Measurements from ENCODE around the gene UBA6. TPM values are rescaled to one million over a fixed set of nuclear protein-coding genes. Genes with fewer than 3 reads are reported as not detected.

Gene UBA6
- total RNA-seq, 1 experiment from 2014 or later = 83.1 TPM

DNA sequence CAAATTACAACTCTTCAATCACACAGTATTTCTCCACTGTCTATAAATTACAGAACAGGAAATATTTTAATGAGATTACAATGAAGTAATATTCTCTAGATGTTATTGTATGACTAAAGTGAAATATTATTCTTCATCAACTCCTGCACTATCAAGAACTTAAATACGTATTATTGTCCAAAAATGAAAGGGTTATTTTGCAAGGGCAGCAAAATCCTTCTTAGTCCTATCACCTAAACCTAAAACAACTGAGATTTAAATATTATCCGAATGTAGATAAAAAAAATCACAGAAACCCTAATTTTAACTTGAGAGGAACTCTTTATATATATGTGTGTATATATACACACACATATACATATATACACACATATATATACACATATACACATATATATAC is 4.9 kb downstream of the UBA6 start:
- H3K4me1 Mint-ChIP-seq (ENCODE audit: insufficient read depth, unreplicated experiment) = peaks cover 18% of the 10 kb centered on the region
- no TSS peak for BruUV-seq (replicated peaks)
- H3K27ac Mint-ChIP-seq (ENCODE audit: low read depth, unreplicated experiment) = no peak overlapping the region
- peaks cover 21% of the 10 kb centered on the region for H3K36me3 Mint-ChIP-seq (ENCODE audit: insufficient read depth, unreplicated experiment)
- H3K9me3 Mint-ChIP-seq (ENCODE audit: unreplicated experiment) = peaks cover 6% of the 10 kb centered on the region
- no peak overlapping the region for H3K4me3 Mint-ChIP-seq (ENCODE audit: unreplicated experiment)
- TF ChIP-seq, protein P1, sequence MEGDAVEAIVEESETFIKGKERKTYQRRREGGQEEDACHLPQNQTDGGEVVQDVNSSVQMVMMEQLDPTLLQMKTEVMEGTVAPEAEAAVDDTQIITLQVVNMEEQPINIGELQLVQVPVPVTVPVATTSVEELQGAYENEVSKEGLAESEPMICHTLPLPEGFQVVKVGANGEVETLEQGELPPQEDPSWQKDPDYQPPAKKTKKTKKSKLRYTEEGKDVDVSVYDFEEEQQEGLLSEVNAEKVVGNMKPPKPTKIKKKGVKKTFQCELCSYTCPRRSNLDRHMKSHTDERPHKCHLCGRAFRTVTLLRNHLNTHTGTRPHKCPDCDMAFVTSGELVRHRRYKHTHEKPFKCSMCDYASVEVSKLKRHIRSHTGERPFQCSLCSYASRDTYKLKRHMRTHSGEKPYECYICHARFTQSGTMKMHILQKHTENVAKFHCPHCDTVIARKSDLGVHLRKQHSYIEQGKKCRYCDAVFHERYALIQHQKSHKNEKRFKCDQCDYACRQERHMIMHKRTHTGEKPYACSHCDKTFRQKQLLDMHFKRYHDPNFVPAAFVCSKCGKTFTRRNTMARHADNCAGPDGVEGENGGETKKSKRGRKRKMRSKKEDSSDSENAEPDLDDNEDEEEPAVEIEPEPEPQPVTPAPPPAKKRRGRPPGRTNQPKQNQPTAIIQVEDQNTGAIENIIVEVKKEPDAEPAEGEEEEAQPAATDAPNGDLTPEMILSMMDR (IDR thresholded peaks at IDR 0.05; ENCODE audit: unreplicated experiment) = no peak
- DNase-seq (ENCODE audit: unreplicated experiment) = no peak
- CTCF ChIA-PET = no interaction called here
- POLR2A ChIA-PET = no interaction called here
- intact Hi-C loops (cut with micrococcal nuclease) = no loop called here
- H3K27me3 Mint-ChIP-seq (ENCODE audit: insufficient read depth, unreplicated experiment) = no peaks in the 10 kb centered on the region

DNA sequence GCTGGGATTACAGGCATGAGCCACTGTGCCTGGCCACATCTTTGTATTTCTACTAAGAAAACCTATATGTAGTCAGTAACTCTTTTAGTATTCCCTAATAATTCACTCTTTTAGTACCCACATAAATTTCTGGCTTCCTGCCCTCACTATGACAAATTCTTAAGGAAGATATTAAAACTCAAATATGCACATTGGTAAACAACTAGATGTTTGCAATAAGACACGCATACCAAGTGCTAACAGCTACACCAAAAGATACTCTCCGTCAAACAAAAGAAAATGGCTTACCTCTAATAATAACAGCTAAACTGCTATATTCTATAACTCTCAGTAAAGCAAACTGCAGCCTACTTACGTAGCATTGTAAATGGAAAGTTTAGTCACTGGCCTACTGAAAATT is 6.3 kb downstream of the UBA6 start:
- no TSS peak for BruUV-seq (replicated peaks)
- ChIA-PET POLR2A (no interaction called here), CTCF (interaction anchor here (0.6 to 1.0 kb wide), 2 partner anchors 18 to 40 kb away, joined by 4 read pairs; no protein-coding TSS in a partner anchor)
- DNase-seq (ENCODE audit: unreplicated experiment) = no peak
- H3K27ac Mint-ChIP-seq (ENCODE audit: low read depth, unreplicated experiment) = no peak overlapping the region
- H3K9me3 Mint-ChIP-seq (ENCODE audit: unreplicated experiment) = peaks cover 6% of the 10 kb centered on the region
- H3K4me3 Mint-ChIP-seq (ENCODE audit: unreplicated experiment) = no peak overlapping the region
- peaks cover 18% of the 10 kb centered on the region for H3K4me1 Mint-ChIP-seq (ENCODE audit: insufficient read depth, unreplicated experiment)
- intact Hi-C loops (cut with micrococcal nuclease) = no loop called here
- peaks cover 21% of the 10 kb centered on the region for H3K36me3 Mint-ChIP-seq (ENCODE audit: insufficient read depth, unreplicated experiment)
- no peaks in the 10 kb centered on the region for H3K27me3 Mint-ChIP-seq (ENCODE audit: insufficient read depth, unreplicated experiment)
- TF ChIP-seq, protein P1 (IDR thresholded peaks at IDR 0.05; ENCODE audit: unreplicated experiment) = no peak

DNA sequence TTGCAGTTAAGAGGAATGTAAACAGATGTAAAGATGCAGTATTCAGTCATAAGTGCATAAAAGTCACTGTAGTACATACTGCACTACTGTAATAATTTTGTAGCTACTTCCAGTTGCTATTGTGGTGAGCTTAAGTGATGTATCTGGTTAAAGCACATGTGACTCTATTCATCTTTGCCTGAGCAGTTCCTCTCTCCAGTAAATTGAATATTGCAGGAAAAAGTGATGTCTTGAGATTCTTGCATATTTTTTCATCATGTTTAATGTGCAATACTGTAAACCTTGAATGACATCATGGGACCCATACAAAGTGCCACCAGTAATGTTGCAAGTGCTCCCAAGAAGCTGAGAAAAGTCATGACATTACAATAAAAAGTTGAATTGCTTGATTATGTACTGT is 9.6 kb downstream of the UBA6 start:
- Mint-ChIP-seq H3K36me3 (ENCODE audit: insufficient read depth, unreplicated experiment) (peaks cover 29% of the 10 kb centered on the region), H3K4me1 (ENCODE audit: insufficient read depth, unreplicated experiment) (peaks cover 9% of the 10 kb centered on the region), H3K9me3 (ENCODE audit: unreplicated experiment) (peaks cover 6% of the 10 kb centered on the region), H3K4me3 (ENCODE audit: unreplicated experiment) (no peak overlapping the region), H3K27me3 (ENCODE audit: insufficient read depth, unreplicated experiment) (no peaks in the 10 kb centered on the region), H3K27ac (ENCODE audit: low read depth, unreplicated experiment) (no peak overlapping the region)
- POLR2A ChIA-PET = interaction anchor here (1.2 kb wide), 1 partner anchor 10 kb away, joined by 5 read pairs; the partner anchor contains the start of gene UBA6
- CTCF ChIA-PET = no interaction called here
- TF ChIP-seq, protein P1 (IDR thresholded peaks at IDR 0.05; ENCODE audit: unreplicated experiment) = no peak
- no TSS peak for BruUV-seq (replicated peaks)
- no peak for DNase-seq (ENCODE audit: unreplicated experiment)
- intact Hi-C loops (cut with micrococcal nuclease) = no loop called here

DNA sequence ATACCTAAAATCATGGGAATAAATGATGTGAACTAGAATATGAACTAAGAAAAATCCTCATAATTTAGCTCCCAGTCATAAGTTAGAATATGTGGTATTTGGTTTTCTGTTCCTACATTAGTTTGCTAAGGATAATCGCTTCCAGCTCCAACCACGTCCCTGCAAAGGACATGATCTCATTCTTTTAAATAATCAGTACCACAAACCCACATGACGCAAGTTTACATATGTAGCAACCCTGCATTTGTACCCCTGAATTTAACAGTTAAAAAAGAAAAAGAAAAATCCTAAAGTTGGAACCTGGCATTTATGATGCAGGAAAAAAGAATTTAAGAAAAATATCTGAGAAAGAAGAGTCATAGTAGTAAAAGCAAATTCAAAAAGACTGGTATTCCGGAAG is 13.3 kb downstream of the UBA6 start:
- ChIA-PET POLR2A (no interaction called here), CTCF (interaction anchor here (0.8 to 0.9 kb wide), 2 partner anchors 10 to 14 kb away, joined by 3 read pairs; partner anchors contain the start of gene UBA6)
- peaks cover 6% of the 10 kb centered on the region for H3K9me3 Mint-ChIP-seq (ENCODE audit: unreplicated experiment)
- no peak overlapping the region for H3K4me3 Mint-ChIP-seq (ENCODE audit: unreplicated experiment)
- DNase-seq (ENCODE audit: unreplicated experiment) = no peak
- H3K27me3 Mint-ChIP-seq (ENCODE audit: insufficient read depth, unreplicated experiment) = no peaks in the 10 kb centered on the region
- H3K4me1 Mint-ChIP-seq (ENCODE audit: insufficient read depth, unreplicated experiment) = peaks cover 17% of the 10 kb centered on the region
- H3K27ac Mint-ChIP-seq (ENCODE audit: low read depth, unreplicated experiment) = no peak overlapping the region
- H3K36me3 Mint-ChIP-seq (ENCODE audit: insufficient read depth, unreplicated experiment) = peaks cover 30% of the 10 kb centered on the region
- BruUV-seq (replicated peaks) = no TSS peak
- TF ChIP-seq, protein P1 (IDR thresholded peaks at IDR 0.05; ENCODE audit: unreplicated experiment) = no peak
- intact Hi-C loops (cut with micrococcal nuclease) = no loop called here
